ENCODE measurements around the gene RFNG.

GRCh38 chr17:82028246-82028645, 23.4 kb downstream of the RFNG start:
- no peak for TF ChIP-seq CTCF (IDR thresholded peaks at IDR 0.05; ENCODE audit: insufficient read depth, low read length, poor library complexity, severe bottlenecking)
- no peak for TF ChIP-seq EZH2phosphoT487 (conservative IDR thresholded peaks at IDR 0.05; ENCODE audit: low read length)

All from SU-DHL-6 (cell line).